GM12892 (cell line): ENCODE results near the gene RBM26.
"Not testable (repeated sequence)": the region's sequence is repeated elsewhere in the genome, so short reads cannot be mapped to it uniquely, and the experiment has no call there.

Source experiments
- DNase-seq: peaks from one replicate; pipeline ENCODE4 v3.0.0; 2011; ENCODE audit not compliant: insufficient read length
- FAIRE-seq: peaks from 2 replicates; lab custom pipeline; 2011; peaks lifted over from hg19 to GRCh38; lab: Jason Lieb, UNC
- POLR2A ChIP-seq: IDR thresholded peaks from 2 replicates; pipeline ENCODE4 v1.6.1; 2011; ENCODE audit warnings: low read depth, low read length, control low read depth
- POLR2AphosphoS5 ChIP-seq: IDR thresholded peaks from 2 replicates; pipeline ENCODE4 v1.6.1; 2011; ENCODE audit warnings: low read depth, low read length, control low read depth
- TAF1 ChIP-seq: IDR thresholded peaks from 2 replicates; pipeline ENCODE4 v1.6.1; 2011; ENCODE audit warnings: low read depth, mild to moderate bottlenecking, control low read depth, low read length, borderline replicate concordance

RBM26 gene

GRCh38 chr13:79352107-79352506, 53.9 kb downstream of the RBM26 start:
- DNase-seq (no peak), FAIRE-seq (no peak)
- no peak for TF ChIP-seq POLR2AphosphoS5
- no peak for TF ChIP-seq TAF1

- not testable (repeated sequence) for DNase-seq, FAIRE-seq
Measured at GRCh38 chr13:79349608-79350007, 56.4 kb downstream of the RBM26 start.

GRCh38 chr13:79349011-79349410, 57.0 kb downstream of the RBM26 start:
- DNase-seq (no peak), FAIRE-seq (peak; percentile 46)
- TF ChIP-seq POLR2A (no peak), TAF1 (no peak), POLR2AphosphoS5 (no peak)

GRCh38 chr13:79346300-79346914, 59.6 kb downstream of the RBM26 start:
- TF ChIP-seq POLR2AphosphoS5 (no peak), TAF1 (no peak), POLR2A (no peak)
- DNase-seq = no peak
- no peak for FAIRE-seq

- DNase-seq (no peak), FAIRE-seq (no peak)
- TF ChIP-seq POLR2A = no peak
- no peak for TF ChIP-seq TAF1
- no peak for TF ChIP-seq POLR2AphosphoS5
Measured at GRCh38 chr13:79341202-79341601, 64.9 kb downstream of the RBM26 start.

GRCh38 chr13:79340490-79340889, 65.6 kb downstream of the RBM26 start:
- FAIRE-seq (no peak), DNase-seq (no peak)
- no peak for TF ChIP-seq POLR2AphosphoS5

- no peak for FAIRE-seq
Measured at GRCh38 chr13:79338343-79338742, 67.7 kb downstream of the RBM26 start.

GRCh38 chr13:79336966-79337365, 69.1 kb downstream of the RBM26 start:
- FAIRE-seq = no peak
- DNase-seq = no peak
- no peak for TF ChIP-seq TAF1
- TF ChIP-seq POLR2A = no peak
- no peak for TF ChIP-seq POLR2AphosphoS5

More at GRCh38 chr13:79338343-79338742, 67.7 kb downstream of the RBM26 start:
- TF ChIP-seq POLR2AphosphoS5 (no peak), TAF1 (no peak), POLR2A (no peak)
- DNase-seq = no peak

GRCh38 chr13:79328510-79328909, 77.5 kb downstream of the RBM26 start:
- no peak for FAIRE-seq
- no peak for TF ChIP-seq TAF1
- TF ChIP-seq POLR2A = no peak
- no peak for TF ChIP-seq POLR2AphosphoS5
- no peak for DNase-seq

GRCh38 chr13:79320433-79320832, 85.6 kb downstream of the RBM26 start:
- FAIRE-seq (no peak), DNase-seq (no peak)
- TF ChIP-seq TAF1 (no peak), POLR2A (no peak), POLR2AphosphoS5 (no peak)

GRCh38 chr13:79318664-79319063, 87.4 kb downstream of the RBM26 start:
- TF ChIP-seq POLR2A = no peak
- TF ChIP-seq POLR2AphosphoS5 = no peak
- no peak for TF ChIP-seq TAF1
- FAIRE-seq = no peak
- no peak for DNase-seq

GRCh38 chr13:79317856-79318255, 88.2 kb downstream of the RBM26 start:
- DNase-seq = no peak
- no peak for FAIRE-seq
- TF ChIP-seq POLR2A (no peak), TAF1 (no peak), POLR2AphosphoS5 (no peak)

- FAIRE-seq (no peak), DNase-seq (no peak)
- no peak for TF ChIP-seq POLR2AphosphoS5
- TF ChIP-seq POLR2A = no peak
- TF ChIP-seq TAF1 = no peak
Measured at GRCh38 chr13:79314652-79315051, 91.4 kb downstream of the RBM26 start.
